ENCODE data around the gene PER1. TPM values are rescaled to one million over a fixed set of nuclear protein-coding genes. Genes with fewer than 3 reads are reported as not detected.
A peak's percentile ranks its signal among the peaks of the same experiment; 100 is the strongest.

The PER1 gene
- total and polyA plus RNA-seq, 2 of the 4 experiments (the other 2 are of a cell fraction): 3.4 to 10.5 TPM

- Histone ChIP-seq H4K20me1 (ENCODE audit: insufficient read depth, low read length) (no peaks in the 10 kb centered on the region), H2BK15ac (ENCODE audit: low read depth, low read length) (no peak overlapping the region), H3K9ac (ENCODE audit: low read depth, low read length) (no peak overlapping the region), H3K4me1 (ENCODE audit: control insufficient read depth, insufficient read depth, low read length) (peaks cover 1% of the 10 kb centered on the region; the same call in 1 of the 2 replicates), H3K4me3 (ENCODE audit: insufficient read depth, low read depth, low read length) (no peak overlapping the region), H3K18ac (ENCODE audit: low read depth, low read length) (no peak overlapping the region), H2BK20ac (ENCODE audit: low read depth, low read length) (no peak overlapping the region), H3K4ac (ENCODE audit: low read depth, low read length) (no peak overlapping the region), H3K27ac (ENCODE audit: insufficient read depth, low read length) (no peak overlapping the region), H3K9me3 (ENCODE audit: control insufficient read depth, insufficient read depth, low read length) (no peaks in the 10 kb centered on the region), H3K4me2 (ENCODE audit: low read depth, low read length) (no peak overlapping the region), H2BK5ac (ENCODE audit: low read depth, low read length, poor library complexity, severe bottlenecking) (no peak overlapping the region), H2AK9ac (replicated peaks; ENCODE audit: low read depth, low read length, poor library complexity) (no peak overlapping the region), H3K56ac (ENCODE audit: extremely low read depth, insufficient read depth, low read length) (no peak overlapping the region), H3K79me1 (ENCODE audit: low read depth in 1 of 2, low read length in 2 of 2) (no peaks in the 10 kb centered on the region), H3K9me1 (ENCODE audit: insufficient read depth, low read length) (no peaks in the 10 kb centered on the region), H3K14ac (replicated peaks; ENCODE audit: low read depth, low read length) (no peak overlapping the region), H4K8ac (ENCODE audit: low read depth in 2 of 2, low read length in 2 of 2) (no peak overlapping the region), H2BK120ac (ENCODE audit: low read depth, low read length) (no peak overlapping the region), H3K36me3 (ENCODE audit: control insufficient read depth, insufficient read depth, low read length) (no peaks in the 10 kb centered on the region), H3K23ac (ENCODE audit: low read depth, low read length) (no peak overlapping the region), H4K91ac (ENCODE audit: insufficient read depth, low read depth, low read length) (no peak overlapping the region), H2AK5ac (ENCODE audit: low read depth, low read length) (0 out of 2 replicates have a peak overlapping the region, but pooled peaks have one; percentile 20), H3K27me3 (ENCODE audit: control insufficient read depth, insufficient read depth, low read length) (no peaks in the 10 kb centered on the region), H4K5ac (ENCODE audit: low read depth, low read length) (no peak overlapping the region), H2AFZ (replicated peaks; ENCODE audit: low read length, poor library complexity) (no peak overlapping the region)
- in situ Hi-C loops (cut with MboI; ENCODE audit: low sequenced_read_pairs) (no loop called here), dilution Hi-C loops (cut with HindIII; ENCODE audit: low sequenced_read_pairs, unreplicated experiment) (no loop called here), intact Hi-C loops (cut with micrococcal nuclease) (no loop called here)
- no peak for DNase-seq
- ATAC-seq (ENCODE audit: low read depth): no peak
- ChIA-PET POLR2A (ENCODE audit: unreplicated experiment) (no interaction called here), CTCF (no interaction called here)
- no CpG with 5 or more reads among the region's 3 CpGs for WGBS, 2 experiments (ENCODE audit: extremely low coverage in 2 of 2, insufficient read length in 1 of 2)
- TF ChIP-seq BHLHE40 (IDR thresholded peaks at IDR 0.05; ENCODE audit: low read depth, low read length): peak; percentile 47
- no peak for TF ChIP-seq RAD21 (IDR thresholded peaks at IDR 0.05; ENCODE audit: low read length)
- no peak for TF ChIP-seq CEBPB (IDR thresholded peaks at IDR 0.05; ENCODE audit: low read depth, low read length)
- TF ChIP-seq ELK1 (IDR thresholded peaks at IDR 0.05; ENCODE audit: borderline replicate concordance, low read depth, low read length): no peak
- no TSS peak for BruUV-seq (replicated peaks)
Observed at GRCh38 chr17:8131844-8132441, 20.3 kb downstream of the PER1 start.

All from IMR-90 (cell line).